HEK293T (cell line): ENCODE results near the gene PPFIBP2.

Source experiments
- ELF4 ChIP-seq: fragments of 450-650 bp; IDR thresholded peaks from 2 replicates; pipeline ENCODE4 v1.6.1; 2017; ENCODE audit warnings: antibody characterized with exemption
- FOXK2 ChIP-seq: fragments of 450-650 bp; IDR thresholded peaks from 2 replicates; pipeline ENCODE4 v1.6.1; 2016; ENCODE audit warnings: mild to moderate bottlenecking
- NFRKB ChIP-seq: fragments of 450-650 bp; IDR thresholded peaks from 2 replicates; pipeline ENCODE4 v1.6.1; 2016; ENCODE audit warnings: mild to moderate bottlenecking, moderate library complexity
- SP1 ChIP-seq: fragments of 450-650 bp; IDR thresholded peaks from 2 replicates; pipeline ENCODE4 v1.6.1; 2017
- TARDBP ChIP-seq: fragments of 450-650 bp; IDR thresholded peaks from 2 replicates; pipeline ENCODE4 v1.6.1; 2016
- ZNF384 ChIP-seq: fragments of 450-650 bp; IDR thresholded peaks from 2 replicates; pipeline ENCODE4 v1.6.1; 2016

- no peak for TF ChIP-seq ZNF384
- TF ChIP-seq SP1 = no peak
- no peak for TF ChIP-seq ELF4
- TF ChIP-seq NFRKB = no peak
- no peak for TF ChIP-seq TARDBP
- TF ChIP-seq FOXK2 = no peak
Observed at GRCh38 chr11:7646866-7647265, 133.1 kb downstream of the PPFIBP2 start.
